HG02852 (cell line): Measurements from ENCODE around the gene GNG7.

Experiments used
- ATAC-seq: cut with Tn5 transposase; IDR thresholded peaks from one replicate; pipeline ENCODE4 v1.9.1; 2021; ENCODE audit warnings: mild to moderate bottlenecking, moderate library complexity; ENCODE audit not compliant: unreplicated experiment

The GNG7 gene

DNA sequence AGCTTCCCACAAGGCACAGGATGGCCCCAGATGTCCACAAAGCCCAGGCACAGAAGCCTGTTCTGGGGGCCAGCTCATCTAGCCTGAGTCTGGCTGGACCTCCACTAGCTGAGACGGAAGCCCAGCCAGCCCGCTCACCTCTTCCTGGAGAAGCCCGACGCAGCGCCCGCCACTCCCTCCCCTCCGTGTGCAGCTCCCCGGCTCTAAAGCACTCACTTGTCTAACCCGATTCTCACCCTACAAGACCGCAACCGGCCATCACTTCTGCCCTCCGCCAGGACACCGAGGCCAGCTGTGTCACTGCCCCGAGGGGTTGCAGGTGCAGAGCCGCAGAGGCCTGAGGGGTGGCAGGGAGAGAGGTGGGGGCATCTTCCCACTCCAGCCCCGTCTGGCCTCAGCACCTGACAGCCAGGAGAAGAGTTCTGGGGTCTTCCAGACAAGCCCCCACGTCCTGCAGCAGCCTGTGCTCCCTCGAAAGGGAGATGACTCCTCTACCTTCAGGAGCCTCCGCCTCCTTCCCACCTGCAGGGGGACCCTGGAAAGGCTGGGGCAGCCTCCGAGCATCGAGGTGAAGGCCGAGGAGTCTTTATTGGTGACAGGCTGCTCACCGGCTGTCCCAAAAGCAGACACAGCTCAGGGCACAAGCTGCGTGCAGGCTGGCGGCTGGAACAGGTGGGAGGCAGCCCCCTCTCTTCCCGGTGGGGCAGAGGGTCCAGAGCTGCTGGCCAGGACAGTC lies 24.6 kb upstream of the GNG7 start:
- ATAC-seq: no peak

GRCh38 chr19:2726160-2726855 lies 23.8 kb upstream of the GNG7 start:
- no peak for ATAC-seq

- ATAC-seq: no peak
Observed at GRCh38 chr19:2724148-2724557, 21.7 kb upstream of the GNG7 start.

- ATAC-seq: no peak
Observed at GRCh38 chr19:2723747-2724146, 21.3 kb upstream of the GNG7 start.

DNA sequence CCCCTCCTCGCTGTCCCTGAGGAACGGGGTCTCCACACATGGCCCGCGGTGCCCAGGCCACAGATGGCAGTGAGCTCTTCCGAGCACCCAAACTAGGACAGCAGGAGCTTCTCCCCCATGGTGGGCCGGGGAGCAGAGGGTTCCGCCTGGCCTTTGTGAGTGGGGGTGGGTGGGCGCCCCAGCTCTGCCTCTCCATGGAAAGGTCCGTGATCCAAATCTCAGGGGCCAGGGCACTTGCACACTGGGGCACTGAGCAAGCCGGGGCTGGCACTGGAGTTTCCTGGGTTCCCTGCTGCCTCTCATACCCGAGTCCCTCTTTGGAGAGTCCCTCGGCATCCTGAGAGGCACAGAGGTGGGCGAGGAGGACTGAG lies 20.8 kb upstream of the GNG7 start:
- no peak for ATAC-seq

GRCh38 chr19:2722541-2723344 lies 20.2 kb upstream of the GNG7 start:
- ATAC-seq: no peak

DNA sequence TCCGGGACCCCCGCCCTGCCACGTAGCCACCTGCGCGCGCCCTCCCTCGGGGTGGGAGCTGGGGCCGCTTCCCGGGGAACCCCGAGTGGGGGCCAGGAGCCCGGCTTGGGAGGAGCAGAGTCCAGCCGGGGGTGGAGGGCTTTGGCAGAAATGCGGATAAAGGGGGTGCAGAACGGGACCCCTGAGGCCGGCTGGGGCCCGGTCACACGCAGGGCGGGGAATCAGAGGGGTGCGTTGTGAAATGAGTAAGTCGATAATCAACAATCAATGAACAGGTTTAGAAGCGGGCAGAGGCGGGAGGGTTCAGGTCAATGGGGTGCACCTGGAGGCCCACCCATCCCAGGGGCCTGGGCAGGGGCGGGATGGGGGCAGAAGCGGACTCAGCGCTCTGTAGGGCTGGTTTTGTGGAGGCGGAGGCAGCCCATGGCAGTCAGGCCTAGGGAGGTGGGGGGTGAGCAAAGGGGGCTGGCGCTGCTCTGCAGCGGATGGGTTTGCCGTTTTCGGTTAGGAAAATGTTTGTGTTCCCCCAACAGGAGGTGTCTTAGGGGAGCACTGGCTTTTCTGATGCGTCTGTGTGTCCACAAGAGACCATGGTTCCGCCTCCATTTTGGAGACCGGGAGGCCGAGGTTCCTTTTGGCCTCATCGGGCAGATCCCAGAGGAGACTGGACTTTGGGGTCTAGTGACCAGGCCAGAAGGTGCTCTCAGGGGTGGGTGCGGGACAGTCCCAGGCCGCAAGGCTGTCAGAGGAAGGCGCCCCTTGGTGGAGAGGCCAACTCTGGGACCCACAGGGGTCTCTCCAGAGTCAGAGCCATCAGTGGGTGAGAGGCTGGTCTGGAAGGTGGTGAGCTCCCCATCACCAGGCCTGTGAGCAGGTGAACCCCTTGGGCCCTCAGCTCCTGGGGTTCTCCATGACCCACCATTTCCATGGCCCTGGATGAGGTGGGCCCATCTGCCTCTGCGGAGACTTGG lies 19.4 kb upstream of the GNG7 start:
- ATAC-seq: no peak

DNA sequence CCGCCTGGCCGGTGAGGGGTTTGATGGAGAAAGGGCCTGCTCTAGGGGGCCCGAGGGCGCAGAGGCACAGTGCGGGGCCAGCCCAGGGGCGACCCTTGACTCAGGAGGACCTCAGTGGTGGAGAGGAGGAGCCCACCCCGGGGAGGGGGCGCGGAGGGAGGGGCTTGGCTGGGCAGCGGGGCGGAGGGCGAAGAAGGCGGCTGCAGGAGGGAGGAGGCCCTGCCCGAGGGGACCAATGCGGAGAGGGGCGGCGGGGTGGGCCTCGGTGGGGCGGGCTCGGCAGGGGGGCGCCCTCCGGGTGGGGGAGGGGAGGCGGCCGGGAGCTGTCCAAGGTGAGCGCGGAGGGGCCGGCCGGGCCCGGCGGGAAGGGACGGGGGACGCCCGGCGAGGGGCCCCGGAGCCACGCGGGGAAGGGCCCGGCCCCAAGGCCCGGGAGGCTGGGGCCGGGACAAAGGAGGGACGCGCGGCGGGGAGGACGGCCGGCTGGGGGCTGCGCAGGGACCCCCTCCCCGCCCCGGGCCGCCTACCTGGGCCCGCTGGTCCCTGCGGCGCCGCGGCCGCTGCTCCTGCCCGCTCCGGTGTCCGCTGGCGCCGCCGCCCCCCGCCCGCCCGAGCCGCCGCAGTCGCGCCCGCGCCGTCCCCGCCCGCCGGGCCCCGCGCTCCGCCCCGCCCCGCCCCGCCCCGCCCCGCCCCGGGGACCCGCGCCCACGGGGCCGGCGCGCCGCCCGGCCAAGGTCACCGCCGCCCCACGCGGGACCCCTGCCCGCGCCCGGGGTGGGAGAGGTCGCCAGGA lies 18.5 kb upstream of the GNG7 start, which contains the start of gene DIRAS1:
TSS of gene DIRAS1 (minus strand) at position 596 of the 793 bp plus-strand sequence. CDS start 3,566 bp downstream, outside the sequence.
- no peak for ATAC-seq

DNA sequence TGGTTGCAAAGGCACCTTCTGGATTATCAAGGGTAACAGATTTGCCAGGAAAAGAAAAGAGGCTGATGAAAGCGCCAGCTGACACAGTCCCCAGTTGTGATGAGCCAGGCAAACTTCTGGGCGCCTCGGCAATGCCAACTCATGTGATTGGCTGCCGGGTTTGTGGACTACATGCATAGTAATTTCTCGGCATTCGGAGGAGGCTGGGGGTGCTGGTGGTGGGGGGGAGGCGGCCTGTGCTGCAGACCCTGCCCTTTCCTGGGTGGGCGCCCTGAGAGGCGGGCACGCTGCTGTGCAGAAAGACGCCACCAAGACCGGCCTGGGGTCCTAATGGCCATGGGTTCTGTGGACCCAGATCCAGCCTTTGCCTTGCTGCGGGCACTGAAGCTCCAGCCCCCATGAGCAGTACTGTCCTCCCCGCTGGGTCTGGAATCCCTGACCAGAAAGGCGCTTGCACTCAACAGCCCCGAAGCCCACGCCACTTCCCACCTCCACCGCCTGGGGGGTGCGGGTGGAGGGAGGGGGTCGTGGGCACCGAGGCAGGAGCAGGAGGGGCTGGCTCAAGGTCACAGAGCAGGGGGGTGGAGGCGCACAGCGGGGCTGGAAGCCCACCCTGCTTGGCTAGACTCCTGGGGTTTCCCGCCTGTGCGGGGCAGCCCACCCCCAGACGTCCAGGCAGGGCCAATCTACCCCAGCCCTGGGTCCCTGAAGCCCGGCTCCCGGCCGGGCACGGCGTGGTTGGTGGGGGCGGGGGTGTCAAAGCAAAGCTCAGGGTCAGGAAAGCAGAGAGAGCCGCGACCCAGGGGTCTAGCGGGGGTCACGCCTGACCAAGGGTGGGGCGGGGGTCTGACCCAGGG lies 17.7 kb upstream of the GNG7 start:
- ATAC-seq: no peak

DNA sequence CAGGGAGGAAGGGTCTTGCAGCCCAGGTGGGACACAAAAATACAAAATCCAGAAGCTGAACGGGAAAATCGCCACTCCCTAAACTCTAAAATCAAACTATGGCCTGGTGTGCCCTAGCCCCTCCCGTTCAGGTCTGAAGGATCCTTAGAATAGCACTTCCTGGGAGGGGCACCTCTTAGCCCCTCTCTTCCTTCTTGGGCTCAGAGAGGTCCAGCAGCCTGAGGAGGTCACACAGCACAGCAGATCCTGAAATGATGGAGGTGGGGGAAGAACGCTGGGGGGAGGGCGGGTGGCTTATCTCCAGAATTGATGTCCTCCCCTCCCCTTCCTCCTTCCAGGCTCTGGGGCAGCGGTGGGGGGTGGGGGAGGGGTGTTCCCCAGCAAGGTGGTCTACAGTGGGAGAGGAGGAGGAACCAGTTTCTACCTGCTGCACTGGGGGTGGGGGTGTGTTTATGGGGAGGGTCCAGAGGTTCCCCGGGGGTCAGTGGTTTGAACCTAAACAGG lies 16.8 kb upstream of the GNG7 start:
- no peak for ATAC-seq

- no peak for ATAC-seq
Observed at GRCh38 chr19:2717638-2718541, 15.4 kb upstream of the GNG7 start.

DNA sequence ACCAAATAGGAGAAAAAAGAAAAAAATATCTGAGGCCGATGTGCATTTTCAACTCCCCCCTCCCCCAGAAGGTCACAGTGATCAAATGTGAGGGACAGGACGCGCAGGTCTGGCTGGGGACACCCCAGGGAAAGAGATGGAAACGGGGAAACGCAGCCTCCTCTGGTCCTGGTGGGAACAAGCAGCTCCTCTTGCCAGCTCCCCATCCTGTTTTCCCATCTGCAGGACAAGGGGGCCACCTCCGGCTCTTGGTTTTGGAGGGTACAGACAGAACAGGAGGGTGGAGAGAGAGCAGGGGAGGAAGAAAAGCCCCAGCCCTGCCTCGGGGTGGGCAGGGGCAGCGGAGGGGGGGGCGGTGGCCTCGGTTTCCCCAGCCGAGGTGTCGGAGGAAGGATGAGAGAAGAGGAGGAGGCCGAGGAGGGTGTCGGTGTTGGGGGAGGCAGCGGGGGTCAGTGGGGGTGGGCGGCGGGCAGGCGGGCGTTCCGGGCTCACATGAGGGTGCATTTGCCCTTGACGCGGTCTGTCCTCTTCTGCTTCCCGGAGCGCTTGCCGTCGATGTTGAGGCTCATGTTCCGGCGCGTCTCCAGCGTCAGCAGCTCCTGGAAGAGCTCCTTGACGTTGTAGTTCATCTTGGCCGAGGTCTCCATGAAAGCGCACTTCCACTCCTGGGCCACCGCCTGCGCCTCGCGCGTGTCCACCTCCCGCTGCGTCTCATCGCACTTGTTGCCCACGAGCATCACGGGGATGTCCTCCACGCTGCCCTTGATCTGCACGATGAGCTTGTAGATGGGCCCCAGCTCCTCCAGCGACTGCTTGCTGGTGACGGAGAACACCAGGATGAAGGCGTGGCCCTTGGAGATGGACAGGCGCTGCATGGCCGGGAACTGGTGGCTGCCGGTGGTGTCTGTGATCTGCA lies 14.5 kb upstream of the GNG7 start:
- ATAC-seq: no peak

DNA sequence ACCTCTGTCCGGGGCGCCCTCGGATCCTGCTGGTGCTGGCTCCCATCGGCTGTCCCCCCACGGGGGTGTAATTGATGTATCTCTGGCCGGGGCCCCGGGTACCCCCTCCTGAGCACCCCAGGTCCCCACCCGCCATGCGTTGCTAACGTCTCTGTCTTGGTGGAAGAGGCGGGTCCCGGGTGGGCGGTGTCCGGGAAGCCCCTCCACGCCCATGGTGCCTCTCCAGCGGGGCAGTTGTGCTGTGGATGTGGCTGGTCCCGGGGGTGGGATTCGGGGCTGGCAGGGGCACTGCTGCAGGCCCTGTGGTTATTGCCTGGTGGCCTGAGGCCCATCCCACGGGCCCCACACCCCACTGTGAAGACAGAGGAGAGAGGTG lies 13.8 kb upstream of the GNG7 start:
- ATAC-seq: no peak

- no peak for ATAC-seq
Observed at GRCh38 chr19:2715470-2716274, 13.2 kb upstream of the GNG7 start.

GRCh38 chr19:2714531-2715269 lies 12.2 kb upstream of the GNG7 start:
- no peak for ATAC-seq
